OCI-LY7 (cell line): ENCODE measurements around the gene HIF1AN.

Experiments used
- CTCF ChIP-seq: fragments of 200-600 bp; sonication (generic); conservative IDR thresholded peaks from 2 replicates; pipeline ENCODE4 v1.5.1; 2014; ENCODE audit warnings: mild to moderate bottlenecking, antibody characterized with exemption, low read length, moderate library complexity, mixed read lengths
- EZH2phosphoT487 ChIP-seq: fragments of 200-600 bp; sonication (generic); IDR thresholded peaks from 2 replicates; pipeline ENCODE4 v1.6.1; 2018; ENCODE audit warnings: low read depth, borderline replicate concordance, mild to moderate bottlenecking, mixed run types, antibody characterized with exemption, low read length, moderate library complexity, mixed read lengths

- no peak for TF ChIP-seq CTCF
- no peak for TF ChIP-seq EZH2phosphoT487
Measured at GRCh38 chr10:100529475-100530298, 6.1 kb upstream of the HIF1AN start, which contains the start of gene NDUFB8.
